IPS-18a (cell line): Measurements from ENCODE around the gene OR2T11.
"Not testable (repeated sequence)": the region's sequence is repeated elsewhere in the genome, so short reads cannot be mapped to it uniquely, and the experiment has no call there.

Source experiments
- H3K27ac ChIP-seq: one replicate; pipeline ENCODE4 v1.5.1; 2013; ENCODE audit warnings: low read length
- H3K27me3 ChIP-seq: one replicate; pipeline ENCODE4 v1.6.1; 2013; ENCODE audit warnings: mild to moderate bottlenecking, low read length; ENCODE audit not compliant: control insufficient read depth, insufficient read depth
- H3K36me3 ChIP-seq: one replicate; pipeline ENCODE4 v1.6.1; 2013; ENCODE audit warnings: low read depth, low read length; ENCODE audit not compliant: control insufficient read depth
- H3K4me1 ChIP-seq: one replicate; pipeline ENCODE4 v1.6.1; 2013; ENCODE audit warnings: low read depth, low read length; ENCODE audit not compliant: control insufficient read depth
- H3K4me3 ChIP-seq: one replicate; pipeline ENCODE4 v1.5.1; 2013; ENCODE audit warnings: low read length
- H3K9ac ChIP-seq: one replicate; pipeline ENCODE4 v1.6.1; 2013; ENCODE audit warnings: mild to moderate bottlenecking, low read length, moderate library complexity
- H3K9me3 ChIP-seq: one replicate; pipeline ENCODE4 v1.6.1; 2013; ENCODE audit warnings: low read depth, low read length; ENCODE audit not compliant: control insufficient read depth

Gene OR2T11

GRCh38 chr1:248611883-248612414 is 22.9 kb downstream of the OR2T11 start:
- no peaks in the 10 kb centered on the region for H3K27me3 ChIP-seq

GRCh38 chr1:248610301-248610700 is 24.6 kb downstream of the OR2T11 start:
- no peak overlapping the region for H3K27ac ChIP-seq
- H3K36me3 ChIP-seq: no peaks in the 10 kb centered on the region
- H3K4me1 ChIP-seq: no peaks in the 10 kb centered on the region
- H3K4me3 ChIP-seq: no peak overlapping the region
- peaks cover 84% of the 10 kb centered on the region for H3K9me3 ChIP-seq
- H3K9ac ChIP-seq: no peak overlapping the region
- H3K27me3 ChIP-seq: no peaks in the 10 kb centered on the region

More at GRCh38 chr1:248611883-248612414, 22.9 kb downstream of the OR2T11 start:
- no peaks in the 10 kb centered on the region for H3K4me1 ChIP-seq
- no peak overlapping the region for H3K9ac ChIP-seq
- no peaks in the 10 kb centered on the region for H3K36me3 ChIP-seq
- peaks cover 88% of the 10 kb centered on the region for H3K9me3 ChIP-seq
- no peak overlapping the region for H3K27ac ChIP-seq
- H3K4me3 ChIP-seq: no peak overlapping the region

DNA sequence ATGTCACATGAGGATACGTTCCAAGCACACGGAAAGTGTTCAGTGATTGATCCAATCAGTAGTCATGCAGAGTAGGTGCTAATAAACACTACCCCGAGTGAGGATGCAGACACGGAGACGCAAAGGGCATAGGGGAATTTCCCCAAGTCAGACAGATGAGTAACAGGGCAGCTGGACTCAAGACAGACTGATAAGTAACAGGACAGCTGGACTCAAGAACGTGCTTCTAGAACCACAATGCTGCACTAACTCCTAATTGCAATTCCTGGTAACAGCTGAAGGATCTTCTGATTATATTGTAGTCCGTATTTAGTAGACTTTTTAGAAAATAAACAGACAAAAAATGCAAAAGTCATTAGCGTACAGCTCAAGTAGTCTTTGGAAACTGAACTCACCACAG is 35.5 kb downstream of the OR2T11 start:
- Histone ChIP-seq H3K27me3 (no peaks in the 10 kb centered on the region), H3K9me3 (peaks cover 77% of the 10 kb centered on the region), H3K4me1 (no peaks in the 10 kb centered on the region), H3K36me3 (no peaks in the 10 kb centered on the region), H3K4me3 (no peak overlapping the region), H3K9ac (no peak overlapping the region), H3K27ac (no peak overlapping the region)

GRCh38 chr1:248597589-248597988 is 37.3 kb downstream of the OR2T11 start, which contains the start of gene OR2T10:
TSS of gene OR2T10 (minus strand) at chr1:248597700. CDS start at chr1:248593768, 3,932 bp downstream.
- H3K27ac ChIP-seq: no peak within 1 kb of the TSS

DNA sequence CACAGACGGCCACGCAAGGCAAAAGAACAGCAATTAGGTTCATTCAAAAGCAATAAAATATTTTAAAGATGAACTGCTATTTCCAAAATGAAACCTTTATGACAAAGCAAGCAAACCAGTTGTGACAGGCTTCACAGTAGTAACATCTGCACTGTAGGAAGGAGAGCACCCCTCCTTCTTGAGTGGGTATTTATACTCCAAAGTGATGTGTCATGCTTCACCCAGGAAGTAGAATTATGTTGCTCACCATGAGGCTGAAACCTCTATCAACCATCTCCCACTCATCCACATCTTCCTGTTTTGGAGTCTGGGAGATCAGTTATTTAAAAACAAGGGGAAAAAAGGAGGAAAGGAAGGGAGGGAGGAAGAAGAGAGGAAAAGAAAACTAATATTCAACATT is 38.3 kb downstream of the OR2T11 start:
- Histone ChIP-seq H3K27ac (no peak overlapping the region), H3K9ac (no peak overlapping the region), H3K27me3 (no peaks in the 10 kb centered on the region), H3K9me3 (peaks cover 74% of the 10 kb centered on the region), H3K4me1 (no peaks in the 10 kb centered on the region), H3K4me3 (no peak overlapping the region), H3K36me3 (no peaks in the 10 kb centered on the region)

More at GRCh38 chr1:248597589-248597988, 37.3 kb downstream of the OR2T11 start, which contains the start of gene OR2T10:
- H3K4me3 ChIP-seq: no peak within 1 kb of the TSS
- H3K4me1 ChIP-seq: no peaks in the 10 kb centered on the region
- H3K9ac ChIP-seq: no peak within 1 kb of the TSS
- H3K27me3 ChIP-seq: no peaks in the 10 kb centered on the region
- no peaks in the 10 kb centered on the region for H3K36me3 ChIP-seq
- H3K9me3 ChIP-seq: peaks cover 76% of the 10 kb centered on the region

DNA sequence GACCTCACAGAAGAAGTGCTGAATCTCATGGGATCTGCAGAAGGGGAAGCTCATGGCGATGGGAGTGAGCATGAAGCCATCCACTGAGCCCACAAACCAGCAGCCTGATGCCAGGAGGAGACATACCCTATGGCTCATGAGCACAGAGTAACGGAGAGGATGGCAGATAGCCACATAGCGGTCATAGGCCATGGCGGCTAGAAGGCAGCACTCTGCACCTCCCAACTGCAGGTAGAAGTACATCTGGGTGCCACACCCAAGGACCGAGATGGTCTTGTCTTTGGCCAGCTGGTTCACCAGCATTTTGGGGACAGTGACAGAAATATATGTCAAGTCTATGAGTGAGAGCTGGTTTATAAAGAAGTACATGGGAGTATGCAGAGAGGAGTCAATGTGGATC is 41.7 kb downstream of the OR2T11 start:
- H3K4me3 ChIP-seq: no peak overlapping the region
- H3K27me3 ChIP-seq: no peaks in the 10 kb centered on the region
- no peaks in the 10 kb centered on the region for H3K4me1 ChIP-seq
- H3K27ac ChIP-seq: no peak overlapping the region
- no peak overlapping the region for H3K9ac ChIP-seq
- H3K9me3 ChIP-seq: peaks cover 62% of the 10 kb centered on the region
- H3K36me3 ChIP-seq: no peaks in the 10 kb centered on the region

GRCh38 chr1:248592655-248593054 is 42.2 kb downstream of the OR2T11 start:
- H3K9me3 ChIP-seq: peaks cover 59% of the 10 kb centered on the region
- no peaks in the 10 kb centered on the region for H3K36me3 ChIP-seq
- H3K4me3 ChIP-seq: no peak overlapping the region
- no peaks in the 10 kb centered on the region for H3K4me1 ChIP-seq
- no peaks in the 10 kb centered on the region for H3K27me3 ChIP-seq
- no peak overlapping the region for H3K9ac ChIP-seq
- H3K27ac ChIP-seq: no peak overlapping the region

DNA sequence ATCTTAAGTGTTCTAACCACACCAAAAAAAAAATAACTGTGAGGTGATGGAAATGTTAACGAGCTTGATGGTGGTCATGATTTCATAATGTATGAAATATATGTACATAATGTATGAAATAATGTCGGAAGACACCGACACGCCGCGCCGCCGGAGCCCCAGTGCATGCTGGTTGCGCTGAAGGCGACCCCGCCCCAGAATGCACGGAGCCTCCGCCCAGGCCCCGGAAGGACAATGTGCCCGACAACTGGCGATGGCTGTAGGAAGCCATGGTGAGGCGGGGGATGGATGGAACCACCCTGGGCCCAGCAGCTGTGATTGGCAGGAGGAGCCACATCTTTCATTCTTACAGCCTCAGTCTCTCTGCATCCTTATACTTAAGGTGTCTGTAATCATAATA is 44.8 kb downstream of the OR2T11 start:
- H3K9me3 ChIP-seq: peaks cover 46% of the 10 kb centered on the region
- no peak overlapping the region for H3K4me3 ChIP-seq
- no peak overlapping the region for H3K9ac ChIP-seq
- no peaks in the 10 kb centered on the region for H3K4me1 ChIP-seq
- no peaks in the 10 kb centered on the region for H3K27me3 ChIP-seq
- H3K27ac ChIP-seq: no peak overlapping the region
- no peaks in the 10 kb centered on the region for H3K36me3 ChIP-seq

GRCh38 chr1:248589334-248589733 is 45.6 kb downstream of the OR2T11 start:
- Histone ChIP-seq H3K9ac (no peak overlapping the region), H3K27ac (no peak overlapping the region), H3K4me1 (no peaks in the 10 kb centered on the region), H3K36me3 (no peaks in the 10 kb centered on the region), H3K4me3 (no peak overlapping the region), H3K9me3 (peaks cover 43% of the 10 kb centered on the region), H3K27me3 (no peaks in the 10 kb centered on the region)

- H3K36me3 ChIP-seq: no peaks in the 10 kb centered on the region
- H3K27me3 ChIP-seq: no peaks in the 10 kb centered on the region
- H3K27ac ChIP-seq: no peak overlapping the region
- H3K4me1 ChIP-seq: no peaks in the 10 kb centered on the region
- H3K9me3 ChIP-seq: peaks cover 33% of the 10 kb centered on the region
- no peak overlapping the region for H3K9ac ChIP-seq
- H3K4me3 ChIP-seq: no peak overlapping the region
Observed at GRCh38 chr1:248585266-248585665, 49.6 kb downstream of the OR2T11 start.

DNA sequence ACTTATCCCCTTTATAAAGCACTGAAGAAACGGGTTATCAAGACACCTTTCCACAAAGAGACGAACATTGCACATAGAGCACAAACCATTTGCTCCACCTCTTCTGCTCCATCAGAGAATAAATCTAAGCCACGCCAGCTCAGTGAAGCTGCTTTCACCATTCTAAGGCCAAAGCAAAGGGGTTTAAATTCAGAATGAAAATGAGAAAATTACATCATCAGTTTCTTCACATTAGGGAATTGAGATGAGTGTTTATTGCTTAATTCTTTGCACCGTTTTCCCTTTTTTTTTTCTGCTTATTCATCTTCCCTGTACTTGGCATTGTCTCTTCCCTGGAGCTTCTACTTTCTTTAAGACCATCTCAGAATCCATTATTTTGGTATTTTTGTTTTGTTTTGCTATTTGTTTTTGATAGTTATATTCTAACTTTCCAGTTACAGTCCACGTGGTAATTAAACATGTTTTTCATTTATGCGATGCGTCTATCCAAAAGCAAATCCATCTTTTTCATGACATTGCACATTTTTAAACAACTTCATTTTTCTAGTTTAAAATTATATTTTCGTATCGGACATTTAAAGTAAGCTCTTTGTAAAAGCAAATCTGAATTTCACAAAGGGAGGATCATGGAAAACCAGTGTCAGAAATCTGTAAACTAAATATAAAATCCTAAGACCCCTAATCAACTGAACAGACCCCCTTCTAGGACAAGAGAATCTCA is 58.5 kb downstream of the OR2T11 start:
- H3K36me3 ChIP-seq: no peaks in the 10 kb centered on the region
- no peak overlapping the region for H3K4me3 ChIP-seq
- H3K27ac ChIP-seq: no peak overlapping the region
- no peaks in the 10 kb centered on the region for H3K27me3 ChIP-seq
- peaks cover 28% of the 10 kb centered on the region for H3K9me3 ChIP-seq
- no peak overlapping the region for H3K9ac ChIP-seq
- H3K4me1 ChIP-seq: no peaks in the 10 kb centered on the region

- not testable (repeated sequence) for H3K9ac ChIP-seq, H3K27me3 ChIP-seq, H3K36me3 ChIP-seq, H3K4me1 ChIP-seq, H3K4me3 ChIP-seq, H3K27ac ChIP-seq
- H3K9me3 ChIP-seq: peaks cover 27% of the 10 kb centered on the region
Observed at GRCh38 chr1:248574657-248575056, 60.2 kb downstream of the OR2T11 start, which contains the start of gene OR2T34. TSS of gene OR2T34 (minus strand) at chr1:248574757. CDS start at chr1:248574757, 0 bp downstream.
